Activated CD4-positive, alpha-beta T cell treated with anti-CD3 and anti-CD28 coated beads, Interleukin-2, amount 50 U/mL, for 48 hours (primary cell): ENCODE data around the gene PASK.
"Not testable (repeated sequence)": the region's sequence is repeated elsewhere in the genome, so short reads cannot be mapped to it uniquely, and the experiment has no call there.

Experiments
- DNase-seq, 2 experiments: peaks; one replicate each; pipeline ENCODE4 v3.0.0-alpha.2; 2020

The PASK gene

GRCh38 chr2:241123816-241124536 is 25.3 kb downstream of the PASK start:
- peak; percentile 47 to 55 for DNase-seq

- DNase-seq = no peak
These were observed 26.8 kb downstream of the PASK start for GRCh38 chr2:241122376-241123002.

GRCh38 chr2:241121008-241121407 is 28.3 kb downstream of the PASK start:
- no peak for DNase-seq

- no peak for DNase-seq
These were observed 28.8 kb downstream of the PASK start for GRCh38 chr2:241120440-241120839.

GRCh38 chr2:241118737-241119505 is 30.4 kb downstream of the PASK start:
- no peak for DNase-seq

- DNase-seq = no peak
These were observed 32.4 kb downstream of the PASK start for GRCh38 chr2:241116606-241117560.

- no peak for DNase-seq
These were observed 33.9 kb downstream of the PASK start for GRCh38 chr2:241115361-241115760.

- DNase-seq = no peak
These were observed 34.4 kb downstream of the PASK start for GRCh38 chr2:241114836-241115235.

GRCh38 chr2:241112592-241112991 is 36.7 kb downstream of the PASK start:
- DNase-seq = peak in 1 of 2 experiments; percentile 49

- DNase-seq = no peak
These were observed 37.2 kb downstream of the PASK start for GRCh38 chr2:241112046-241112445.

- DNase-seq = no peak
These were observed 37.8 kb downstream of the PASK start for GRCh38 chr2:241111440-241111805.

GRCh38 chr2:241110607-241111439 is 38.4 kb downstream of the PASK start:
- no peak for DNase-seq

GRCh38 chr2:241110089-241110606 is 39.1 kb downstream of the PASK start:
- DNase-seq = no peak

GRCh38 chr2:241109210-241110088 is 39.8 kb downstream of the PASK start:
- no peak for DNase-seq

GRCh38 chr2:241108271-241109209 is 40.7 kb downstream of the PASK start:
- no peak for DNase-seq

GRCh38 chr2:241107031-241107783 is 42.1 kb downstream of the PASK start:
- no peak for DNase-seq

GRCh38 chr2:241105641-241106040 is 43.6 kb downstream of the PASK start:
- no peak for DNase-seq

- not testable (repeated sequence) for DNase-seq
These were observed 44.7 kb downstream of the PASK start for GRCh38 chr2:241104611-241105010.
